Measurements from ENCODE around the gene MTCL1. TPM values are rescaled to one million over a fixed set of nuclear protein-coding genes. Genes with fewer than 3 reads are reported as not detected.

MTCL1 gene
- polyA plus RNA-seq, 3 donors, result not detected

DNA sequence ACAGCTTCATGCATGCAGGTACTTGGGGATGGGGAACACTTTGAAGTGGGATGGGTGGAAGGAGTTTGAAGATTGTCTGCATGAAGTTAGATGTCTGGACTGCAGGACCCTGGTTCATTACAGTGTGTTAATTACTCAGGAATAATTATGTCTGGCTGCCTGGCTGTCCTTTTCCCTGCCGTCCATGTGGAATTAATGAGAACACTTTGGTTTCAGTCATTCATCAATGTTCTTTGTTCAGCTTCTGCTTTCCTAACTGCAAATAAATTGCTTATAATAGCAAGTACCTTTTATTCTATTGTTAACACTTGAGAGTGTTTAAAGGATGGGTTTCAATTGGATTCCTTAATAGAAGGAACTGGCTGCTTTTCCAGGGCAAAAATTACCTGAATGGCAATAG, 35.8 kb downstream of the MTCL1 start:
- no peak overlapping the region for H3K27ac Mint-ChIP-seq
- Histone ChIP-seq H3K4me2 (replicated peaks; ENCODE audit: extremely low read depth, low read length, poor library complexity, severe bottlenecking) (no peak overlapping the region), H2AFZ (ENCODE audit: insufficient read depth, low read depth, low read length, poor library complexity, severe bottlenecking) (no peak overlapping the region), H4K20me1 (ENCODE audit: insufficient read depth, low read length) (no peaks in the 10 kb centered on the region), H3K27me3 (ENCODE audit: control insufficient read depth in 2 of 2, insufficient read depth in 2 of 2, low read length in 2 of 2) (no peaks in the 10 kb centered on the region), H3K36me3 (replicated peaks in 1 of 2; ENCODE audit: control insufficient read depth in 1 of 2, insufficient read depth in 2 of 2, low read length in 2 of 2) (no peaks in the 10 kb centered on the region), H3K79me2 (ENCODE audit: insufficient read depth, low read length) (no peaks in the 10 kb centered on the region), H3K9ac (ENCODE audit: insufficient read depth, low read length, poor library complexity, severe bottlenecking) (no peak overlapping the region), H3K4me1 (ENCODE audit: control insufficient read depth in 1 of 2, insufficient read depth in 2 of 2, low read length in 2 of 2) (peaks cover 0 to 6% of the 10 kb centered on the region in 2 donors), H3K27ac (ENCODE audit: low read depth in 1 of 2, low read length in 2 of 2) (no peak overlapping the region), H3K9me3 (replicated peaks in 1 of 2; ENCODE audit: control insufficient read depth in 1 of 2, insufficient read depth in 1 of 2, low read length in 2 of 2) (peaks cover 9 to 11% of the 10 kb centered on the region in 2 donors), H3K4me3 (replicated peaks in 1 of 3; ENCODE audit: low read depth in 2 of 3, low read length in 3 of 3) (no peak overlapping the region)
- peaks cover 5 to 13% (median 11%) of the 10 kb centered on the region in 7 donors for H3K9me3 Mint-ChIP-seq
- no peak for DNase-seq
- H3K36me3 Mint-ChIP-seq, result no peaks in the 10 kb centered on the region
- peaks cover 0 to 3% (median 2%) of the 10 kb centered on the region in 3 donors for H3K27me3 Mint-ChIP-seq (ENCODE audit: low read depth in 3 of 3)
- intact Hi-C loops (cut with micrococcal nuclease), result no loop called here
- TF ChIP-seq CTCF (IDR thresholded peaks at IDR 0.05), result no peak
- WGBS (ENCODE audit: insufficient coverage), result no CpG with 5 or more reads among the region's 1 CpG
- H3K4me1 Mint-ChIP-seq, result peaks cover 22% of the 10 kb centered on the region
- H3K4me3 Mint-ChIP-seq, result no peak overlapping the region

DNA sequence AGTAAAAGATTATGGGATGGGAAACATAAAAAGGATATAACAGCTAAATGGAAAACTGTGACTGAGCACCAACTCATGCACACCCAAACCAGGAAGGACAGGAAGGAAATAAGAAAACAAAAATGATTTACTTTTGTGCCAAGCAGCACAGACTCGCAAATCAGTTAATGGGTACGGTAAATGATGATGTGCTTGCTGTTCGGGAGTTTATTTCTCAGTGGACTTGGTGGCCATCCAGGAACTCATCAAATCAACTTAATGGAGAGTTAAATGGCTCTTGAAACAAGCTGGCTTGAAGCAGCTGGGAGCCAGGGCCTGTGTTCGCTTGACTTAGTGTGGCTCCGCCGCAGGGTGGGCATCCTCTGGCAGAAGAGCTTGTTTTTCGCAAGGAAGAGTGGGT, 36.2 kb downstream of the MTCL1 start:
- no peak for TF ChIP-seq CTCF (IDR thresholded peaks at IDR 0.05)
- Histone ChIP-seq H3K9me3 (replicated peaks in 1 of 2; ENCODE audit: control insufficient read depth in 1 of 2, insufficient read depth in 1 of 2, low read length in 2 of 2) (peaks cover 9 to 11% of the 10 kb centered on the region in 2 donors), H2AFZ (ENCODE audit: insufficient read depth, low read depth, low read length, poor library complexity, severe bottlenecking) (no peak overlapping the region), H3K9ac (ENCODE audit: insufficient read depth, low read length, poor library complexity, severe bottlenecking) (no peak overlapping the region), H3K27ac (ENCODE audit: low read depth in 1 of 2, low read length in 2 of 2) (no peak overlapping the region), H4K20me1 (ENCODE audit: insufficient read depth, low read length) (no peaks in the 10 kb centered on the region), H3K27me3 (ENCODE audit: control insufficient read depth in 2 of 2, insufficient read depth in 2 of 2, low read length in 2 of 2) (no peaks in the 10 kb centered on the region), H3K4me2 (replicated peaks; ENCODE audit: extremely low read depth, low read length, poor library complexity, severe bottlenecking) (no peak overlapping the region), H3K79me2 (ENCODE audit: insufficient read depth, low read length) (no peaks in the 10 kb centered on the region), H3K36me3 (replicated peaks in 1 of 2; ENCODE audit: control insufficient read depth in 1 of 2, insufficient read depth in 2 of 2, low read length in 2 of 2) (no peaks in the 10 kb centered on the region), H3K4me3 (replicated peaks in 1 of 3; ENCODE audit: low read depth in 2 of 3, low read length in 3 of 3) (no peak overlapping the region), H3K4me1 (ENCODE audit: control insufficient read depth in 1 of 2, insufficient read depth in 2 of 2, low read length in 2 of 2) (peaks cover 0 to 6% of the 10 kb centered on the region in 2 donors)
- WGBS (ENCODE audit: insufficient coverage), result 99% methylated on average over 7 of the region's 7 CpGs
- Mint-ChIP-seq H3K27ac (no peak overlapping the region), H3K9me3 (peaks cover 5 to 14% (median 11%) of the 10 kb centered on the region in 7 donors), H3K36me3 (no peaks in the 10 kb centered on the region), H3K4me1 (peaks cover 23% of the 10 kb centered on the region), H3K4me3 (no peak overlapping the region), H3K27me3 (ENCODE audit: low read depth in 3 of 3) (peaks cover 0 to 3% (median 2%) of the 10 kb centered on the region in 3 donors)
- DNase-seq, result no peak
- intact Hi-C loops (cut with micrococcal nuclease), result no loop called here
